HepG2 (cell line): ENCODE data around the gene SRRT. TPM values are rescaled to one million over a fixed set of nuclear protein-coding genes. Genes with fewer than 3 reads are reported as not detected.

Experiments
- HCFC1 ChIP-seq: fragments of 150-350 bp; IDR thresholded peaks from 2 replicates; pipeline ENCODE4 v1.6.1; 2014; ENCODE audit warnings: low read depth, low read length
- KDM3A ChIP-seq: IDR thresholded peaks from 2 replicates; pipeline ENCODE4 v1.6.1; 2018; ENCODE audit warnings: low read depth, missing compliant biosample characterization
- MXD3 ChIP-seq: IDR thresholded peaks from 2 replicates; pipeline ENCODE4 v1.6.1; 2016; ENCODE audit warnings: mild to moderate bottlenecking, missing biosample characterization, missing genetic modification reagents
- NFYB ChIP-seq: sonication (generic); formaldehyde crosslinking; IDR thresholded peaks from 2 replicates; pipeline ENCODE4 v1.4.0; 2020; ENCODE audit warnings: missing genetic modification reagents
- PHF8 ChIP-seq: sonication (generic); formaldehyde crosslinking; IDR thresholded peaks from 2 replicates; pipeline ENCODE4 v1.5.0; 2020; ENCODE audit warnings: missing genetic modification reagents
- XRCC5 ChIP-seq: fragments of 200-400 bp; formaldehyde crosslinking; optimal IDR thresholded peaks from 2 replicates; pipeline ENCODE3; 2017; ENCODE audit warnings: mild to moderate bottlenecking, low read length
- ZNF33B ChIP-seq: sonication (generic); formaldehyde crosslinking; IDR thresholded peaks from 2 replicates; pipeline ENCODE4 v1.5.1; 2020; ENCODE audit warnings: mild to moderate bottlenecking, missing genetic modification reagents
- ZNF577 ChIP-seq: sonication (generic); formaldehyde crosslinking; IDR thresholded peaks from 2 replicates; pipeline ENCODE4 v1.4.0; 2020; ENCODE audit warnings: mild to moderate bottlenecking, low read depth, missing genetic modification reagents, borderline replicate concordance
- polyA plus RNA-seq, 8 experiments: library from polyadenylated mRNA; depleted of rRNA in 3 of 8; stranded (reverse) in 7 of 8; unstranded in 1 of 8; fragments of >200 nt; fragmentation: Illumina TruSeq in 4 of 8; extraction: Trizol in 4 of 8; gene quantifications; 2 replicates each; pipeline versions ENCODE4 v1.2.1 to v1.2.3, GENCODE V29; 2011 to 2016; ENCODE audit warnings: low read depth in 4 of 8, missing spikeins in 1 of 8, mixed read lengths in 1 of 8; ENCODE audit not compliant: insufficient read depth in 1 of 8
- total RNA-seq, 5 experiments: library from RNA; depleted of rRNA; stranded (reverse); fragments of >200 nt; fragmentation: Illumina TruSeq; extraction: Trizol; gene quantifications; 2 replicates each; pipeline ENCODE4 v1.2.3, GENCODE V29; 2016; ENCODE audit warnings: low read depth in 1 of 5
- TF ChIP-seq, protein P1 (sequence below): sonication (generic); formaldehyde crosslinking; IDR thresholded peaks from 2 replicates; pipeline ENCODE4 v1.4.0; 2020; ENCODE audit warnings: missing genetic modification reagents
- TF ChIP-seq, protein P2 (sequence below): sonication (generic); formaldehyde crosslinking; conservative IDR thresholded peaks from 2 replicates; pipeline ENCODE4 v1.8.1; 2023; ENCODE audit warnings: missing genetic modification reagents
- TF ChIP-seq, protein P3 (sequence below): sonication (generic); formaldehyde crosslinking; IDR thresholded peaks from 2 replicates; pipeline ENCODE4 v1.4.0; 2020; ENCODE audit warnings: missing genetic modification reagents
- TF ChIP-seq, protein P4 (sequence below): sonication (generic); formaldehyde crosslinking; IDR thresholded peaks from 2 replicates; pipeline ENCODE4 v1.4.0; 2020; ENCODE audit warnings: missing genetic modification reagents
- TF ChIP-seq, protein P5 (sequence below): sonication (generic); formaldehyde crosslinking; IDR thresholded peaks from 2 replicates; pipeline ENCODE4 v1.5.1; 2020; ENCODE audit warnings: missing genetic modification reagents, mild to moderate bottlenecking, borderline replicate concordance
- TF ChIP-seq, protein P6 (sequence below): sonication (generic); formaldehyde crosslinking; conservative IDR thresholded peaks from 2 replicates; pipeline ENCODE4 v1.8.0; 2022; ENCODE audit warnings: mild to moderate bottlenecking, moderate library complexity, missing genetic modification reagents

Gene SRRT
- total and polyA plus RNA-seq, 2 of the 13 experiments (the other 11 are each of a cell fraction or from before 2014, with no cell fraction given), result 26.2 to 106 TPM

DNA sequence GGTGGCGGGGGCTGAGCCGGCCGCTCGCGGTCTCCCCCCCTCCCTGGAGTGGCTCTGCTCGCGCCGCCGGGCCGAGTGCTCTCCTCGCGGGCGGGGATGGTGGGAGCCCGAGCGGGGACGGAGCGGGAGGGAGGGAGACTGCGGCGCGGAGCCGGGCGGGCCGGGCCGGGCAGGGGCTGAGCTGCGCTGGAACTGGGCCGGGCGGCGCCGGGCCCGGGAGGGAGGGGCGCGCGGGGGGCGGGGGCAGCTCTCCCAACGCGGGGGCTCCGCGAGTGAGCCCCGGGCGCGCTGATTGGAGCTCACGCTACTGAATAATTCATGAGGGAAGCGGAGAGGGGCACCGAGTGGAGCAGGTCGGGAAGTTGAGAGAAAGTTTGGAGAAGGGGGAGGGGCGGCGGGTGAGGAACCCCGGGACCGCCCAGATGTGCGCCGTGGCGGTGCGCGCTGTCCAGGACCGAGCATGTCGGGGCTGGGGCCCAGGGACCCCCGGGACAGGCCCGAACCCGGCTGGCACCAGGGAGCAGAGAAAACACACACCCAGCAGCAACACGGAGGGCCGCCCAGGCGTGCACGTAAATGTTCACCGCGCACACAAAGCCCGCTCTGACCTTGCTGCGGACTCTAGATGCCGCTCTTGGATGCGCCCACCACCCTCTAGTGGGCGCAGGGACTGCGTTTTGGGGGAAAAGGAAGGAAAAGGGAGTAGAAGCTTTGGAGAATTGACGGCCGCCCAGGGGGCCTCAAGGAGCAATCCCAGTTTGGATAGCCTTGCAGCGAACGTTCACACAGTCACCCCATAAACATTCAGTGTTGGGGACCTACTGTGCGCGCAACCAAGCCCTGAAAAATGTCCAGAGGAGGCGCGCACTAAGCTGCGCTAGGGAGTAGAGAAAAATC is 47.3 kb upstream of the SRRT start, which contains the start of gene EPHB4 (continued):
- TF ChIP-seq, protein P1, sequence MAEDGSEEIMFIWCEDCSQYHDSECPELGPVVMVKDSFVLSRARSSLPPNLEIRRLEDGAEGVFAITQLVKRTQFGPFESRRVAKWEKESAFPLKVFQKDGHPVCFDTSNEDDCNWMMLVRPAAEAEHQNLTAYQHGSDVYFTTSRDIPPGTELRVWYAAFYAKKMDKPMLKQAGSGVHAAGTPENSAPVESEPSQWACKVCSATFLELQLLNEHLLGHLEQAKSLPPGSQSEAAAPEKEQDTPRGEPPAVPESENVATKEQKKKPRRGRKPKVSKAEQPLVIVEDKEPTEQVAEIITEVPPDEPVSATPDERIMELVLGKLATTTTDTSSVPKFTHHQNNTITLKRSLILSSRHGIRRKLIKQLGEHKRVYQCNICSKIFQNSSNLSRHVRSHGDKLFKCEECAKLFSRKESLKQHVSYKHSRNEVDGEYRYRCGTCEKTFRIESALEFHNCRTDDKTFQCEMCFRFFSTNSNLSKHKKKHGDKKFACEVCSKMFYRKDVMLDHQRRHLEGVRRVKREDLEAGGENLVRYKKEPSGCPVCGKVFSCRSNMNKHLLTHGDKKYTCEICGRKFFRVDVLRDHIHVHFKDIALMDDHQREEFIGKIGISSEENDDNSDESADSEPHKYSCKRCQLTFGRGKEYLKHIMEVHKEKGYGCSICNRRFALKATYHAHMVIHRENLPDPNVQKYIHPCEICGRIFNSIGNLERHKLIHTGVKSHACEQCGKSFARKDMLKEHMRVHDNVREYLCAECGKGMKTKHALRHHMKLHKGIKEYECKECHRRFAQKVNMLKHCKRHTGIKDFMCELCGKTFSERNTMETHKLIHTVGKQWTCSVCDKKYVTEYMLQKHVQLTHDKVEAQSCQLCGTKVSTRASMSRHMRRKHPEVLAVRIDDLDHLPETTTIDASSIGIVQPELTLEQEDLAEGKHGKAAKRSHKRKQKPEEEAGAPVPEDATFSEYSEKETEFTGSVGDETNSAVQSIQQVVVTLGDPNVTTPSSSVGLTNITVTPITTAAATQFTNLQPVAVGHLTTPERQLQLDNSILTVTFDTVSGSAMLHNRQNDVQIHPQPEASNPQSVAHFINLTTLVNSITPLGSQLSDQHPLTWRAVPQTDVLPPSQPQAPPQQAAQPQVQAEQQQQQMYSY (CRISPR knock-in tag), result 0 out of 2 replicates have a peak, but pooled peaks have one; percentile 9
- no peak for TF ChIP-seq ZNF577 (CRISPR knock-in tag)
- peak; percentile 42; the same call in 1 of the 2 replicates for TF ChIP-seq MXD3
- TF ChIP-seq, protein P2, sequence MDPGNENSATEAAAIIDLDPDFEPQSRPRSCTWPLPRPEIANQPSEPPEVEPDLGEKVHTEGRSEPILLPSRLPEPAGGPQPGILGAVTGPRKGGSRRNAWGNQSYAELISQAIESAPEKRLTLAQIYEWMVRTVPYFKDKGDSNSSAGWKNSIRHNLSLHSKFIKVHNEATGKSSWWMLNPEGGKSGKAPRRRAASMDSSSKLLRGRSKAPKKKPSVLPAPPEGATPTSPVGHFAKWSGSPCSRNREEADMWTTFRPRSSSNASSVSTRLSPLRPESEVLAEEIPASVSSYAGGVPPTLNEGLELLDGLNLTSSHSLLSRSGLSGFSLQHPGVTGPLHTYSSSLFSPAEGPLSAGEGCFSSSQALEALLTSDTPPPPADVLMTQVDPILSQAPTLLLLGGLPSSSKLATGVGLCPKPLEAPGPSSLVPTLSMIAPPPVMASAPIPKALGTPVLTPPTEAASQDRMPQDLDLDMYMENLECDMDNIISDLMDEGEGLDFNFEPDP (CRISPR knock-in tag), result 0 out of 2 replicates have a peak, but pooled peaks have one; percentile 40
- TF ChIP-seq KDM3A (CRISPR knock-in tag), result peak; percentile 63; the same call in 1 of the 2 replicates
- 0 out of 2 replicates have a peak, but pooled peaks have one; percentile 24 for TF ChIP-seq HCFC1
- TF ChIP-seq ZNF33B (CRISPR knock-in tag), result 0 out of 2 replicates have a peak, but pooled peaks have one; percentile 56
- TF ChIP-seq NFYB (CRISPR knock-in tag), result peak; percentile 69
- TF ChIP-seq, protein P3, sequence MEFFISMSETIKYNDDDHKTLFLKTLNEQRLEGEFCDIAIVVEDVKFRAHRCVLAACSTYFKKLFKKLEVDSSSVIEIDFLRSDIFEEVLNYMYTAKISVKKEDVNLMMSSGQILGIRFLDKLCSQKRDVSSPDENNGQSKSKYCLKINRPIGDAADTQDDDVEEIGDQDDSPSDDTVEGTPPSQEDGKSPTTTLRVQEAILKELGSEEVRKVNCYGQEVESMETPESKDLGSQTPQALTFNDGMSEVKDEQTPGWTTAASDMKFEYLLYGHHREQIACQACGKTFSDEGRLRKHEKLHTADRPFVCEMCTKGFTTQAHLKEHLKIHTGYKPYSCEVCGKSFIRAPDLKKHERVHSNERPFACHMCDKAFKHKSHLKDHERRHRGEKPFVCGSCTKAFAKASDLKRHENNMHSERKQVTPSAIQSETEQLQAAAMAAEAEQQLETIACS, result no peak
- TF ChIP-seq, protein P4, sequence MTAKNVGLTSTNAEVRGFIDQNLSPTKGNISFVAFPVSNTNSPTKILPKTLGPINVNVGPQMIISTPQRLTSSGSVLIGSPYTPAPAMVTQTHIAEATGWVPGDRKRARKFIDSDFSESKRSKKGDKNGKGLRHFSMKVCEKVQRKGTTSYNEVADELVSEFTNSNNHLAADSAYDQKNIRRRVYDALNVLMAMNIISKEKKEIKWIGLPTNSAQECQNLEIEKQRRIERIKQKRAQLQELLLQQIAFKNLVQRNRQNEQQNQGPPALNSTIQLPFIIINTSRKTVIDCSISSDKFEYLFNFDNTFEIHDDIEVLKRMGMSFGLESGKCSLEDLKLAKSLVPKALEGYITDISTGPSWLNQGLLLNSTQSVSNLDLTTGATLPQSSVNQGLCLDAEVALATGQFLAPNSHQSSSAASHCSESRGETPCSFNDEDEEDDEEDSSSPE (CRISPR knock-in tag), result no peak
- TF ChIP-seq PHF8 (CRISPR knock-in tag), result peak; percentile 86
- TF ChIP-seq XRCC5, result peak; percentile 41
- TF ChIP-seq, protein P5, sequence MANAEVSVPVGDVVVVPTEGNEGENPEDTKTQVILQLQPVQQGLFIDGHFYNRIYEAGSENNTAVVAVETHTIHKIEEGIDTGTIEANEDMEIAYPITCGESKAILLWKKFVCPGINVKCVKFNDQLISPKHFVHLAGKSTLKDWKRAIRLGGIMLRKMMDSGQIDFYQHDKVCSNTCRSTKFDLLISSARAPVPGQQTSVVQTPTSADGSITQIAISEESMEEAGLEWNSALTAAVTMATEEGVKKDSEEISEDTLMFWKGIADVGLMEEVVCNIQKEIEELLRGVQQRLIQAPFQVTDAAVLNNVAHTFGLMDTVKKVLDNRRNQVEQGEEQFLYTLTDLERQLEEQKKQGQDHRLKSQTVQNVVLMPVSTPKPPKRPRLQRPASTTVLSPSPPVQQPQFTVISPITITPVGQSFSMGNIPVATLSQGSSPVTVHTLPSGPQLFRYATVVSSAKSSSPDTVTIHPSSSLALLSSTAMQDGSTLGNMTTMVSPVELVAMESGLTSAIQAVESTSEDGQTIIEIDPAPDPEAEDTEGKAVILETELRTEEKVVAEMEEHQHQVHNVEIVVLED, result peak; percentile 52; the same call in 1 of the 2 replicates
- TF ChIP-seq, protein P6, sequence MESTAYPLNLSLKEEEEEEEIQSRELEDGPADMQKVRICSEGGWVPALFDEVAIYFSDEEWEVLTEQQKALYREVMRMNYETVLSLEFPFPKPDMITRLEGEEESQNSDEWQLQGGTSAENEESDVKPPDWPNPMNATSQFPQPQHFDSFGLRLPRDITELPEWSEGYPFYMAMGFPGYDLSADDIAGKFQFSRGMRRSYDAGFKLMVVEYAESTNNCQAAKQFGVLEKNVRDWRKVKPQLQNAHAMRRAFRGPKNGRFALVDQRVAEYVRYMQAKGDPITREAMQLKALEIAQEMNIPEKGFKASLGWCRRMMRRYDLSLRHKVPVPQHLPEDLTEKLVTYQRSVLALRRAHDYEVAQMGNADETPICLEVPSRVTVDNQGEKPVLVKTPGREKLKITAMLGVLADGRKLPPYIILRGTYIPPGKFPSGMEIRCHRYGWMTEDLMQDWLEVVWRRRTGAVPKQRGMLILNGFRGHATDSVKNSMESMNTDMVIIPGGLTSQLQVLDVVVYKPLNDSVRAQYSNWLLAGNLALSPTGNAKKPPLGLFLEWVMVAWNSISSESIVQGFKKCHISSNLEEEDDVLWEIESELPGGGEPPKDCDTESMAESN (CRISPR knock-in tag), result peak; percentile 40; the same call in 1 of the 2 replicates
